Pancreas (tissue), 10 donors: ENCODE data around the gene STUM. TPM values are rescaled to one million over a fixed set of nuclear protein-coding genes. Genes with fewer than 3 reads are reported as not detected.

Experiments
- ATAC-seq, 4 donors: fragments of 200-7000 bp; cut with Tn5 transposase; one replicate each; pipeline versions ENCODE4 v1.8.0 to v1.9.1; 2020; ENCODE audit warnings: mild to moderate bottlenecking in 4 of 4, moderate library complexity in 4 of 4
- DNase-seq, 6 donors: peaks; one replicate each; pipeline ENCODE4 v3.0.0-alpha.2; 2020
- FAIRE-seq: peaks from 2 replicates; lab custom pipeline; 2012; peaks lifted over from hg19 to GRCh38; lab: Jason Lieb, UNC
- H3K27ac ChIP-seq, 4 donors: fragments of 200-600 bp; sonication (generic); 1 replicate in 3 of 4; 2 replicates in 1 of 4; pipeline versions ENCODE4 v1.5.0 to v1.8.0; 2020
- H3K27me3 ChIP-seq, 4 donors: fragments of 200-600 bp; one replicate each; pipeline ENCODE4 v1.8.0; 2021
- H3K36me3 ChIP-seq, 3 donors: fragments of 200-600 bp; sonication (generic) in 1 of 3; one replicate each; pipeline versions ENCODE4 v1.5.0 to v1.8.0; 2020 to 2021
- H3K4me1 ChIP-seq, 3 donors: fragments of 200-600 bp; one replicate each; pipeline ENCODE4 v1.8.0; 2021
- H3K4me3 ChIP-seq, 4 donors: fragments of 200-600 bp; sonication (generic) in 2 of 4; one replicate each; pipeline versions ENCODE4 v1.5.0 to v1.8.0; 2020 to 2021
- H3K9me3 ChIP-seq, 4 donors: fragments of 200-600 bp; one replicate each; pipeline ENCODE4 v1.8.0; 2021
- CTCF ChIP-seq, 4 donors: fragments of 200-600 bp; sonication (generic) in 3 of 4; IDR thresholded peaks; one replicate each; pipeline versions ENCODE4 v1.5.0 to v1.8.0; 2021; ENCODE audit warnings: antibody characterized with exemption in 4 of 4
- WGBS, 2 donors: extraction: QIAGEN DNeasy Blood & Tissue Kit; methylation state at CpG; one replicate each; pipeline ENCODE4 v1.1.7; 2013; 5-methylcytosine and 5-hydroxymethylcytosine counted together
- intact Hi-C, 3 donors: fragments of 100-400 bp; cut with DNase I; formaldehyde crosslinking; loops; one replicate each; pipeline versions ENCODE4 v1.11.1 to v1.14.2; 2022
- polyA plus RNA-seq, 2 donors: library from polyadenylated mRNA; stranded (reverse); fragments of 200-250 nt; gene quantifications; one replicate each; pipeline ENCODE4 v1.2.3, GENCODE V29; 2013
- total RNA-seq, 6 donors: library from RNA; stranded (reverse); fragmentation: NEBNext Ultra II Directional in 4 of 6; extraction: Animal tissue kit (Norgen Biotek cat#: 25700) in 4 of 6; gene quantifications; one replicate each; pipeline versions ENCODE4 v1.2.1 to v1.2.4, GENCODE V29; 2021 to 2023
- donor health status: healthy with polysubstance abuse.
- donor health status: DM: no; HTN: no; CAD: no; lungs with moderate emphysema.
- donor health status: DM: no; HTN: no; CAD: no.
- donor health status: control.
- donor health status: control.
- donor health status: Bipolar disorder and iron deficiency.
- donor health status: DM: yes; HTN: yes; CAD: no.
- donor health status: DM: no; HTN: no; CAD: no.
- donor health status: DM: no; HTN: no; CAD: no.
- donor health status: DM: yes; HTN: yes; CAD: no.

STUM gene
- total and polyA plus RNA-seq, 8 donors, result 0.32 to 1.2 (median 0.56) TPM

DNA sequence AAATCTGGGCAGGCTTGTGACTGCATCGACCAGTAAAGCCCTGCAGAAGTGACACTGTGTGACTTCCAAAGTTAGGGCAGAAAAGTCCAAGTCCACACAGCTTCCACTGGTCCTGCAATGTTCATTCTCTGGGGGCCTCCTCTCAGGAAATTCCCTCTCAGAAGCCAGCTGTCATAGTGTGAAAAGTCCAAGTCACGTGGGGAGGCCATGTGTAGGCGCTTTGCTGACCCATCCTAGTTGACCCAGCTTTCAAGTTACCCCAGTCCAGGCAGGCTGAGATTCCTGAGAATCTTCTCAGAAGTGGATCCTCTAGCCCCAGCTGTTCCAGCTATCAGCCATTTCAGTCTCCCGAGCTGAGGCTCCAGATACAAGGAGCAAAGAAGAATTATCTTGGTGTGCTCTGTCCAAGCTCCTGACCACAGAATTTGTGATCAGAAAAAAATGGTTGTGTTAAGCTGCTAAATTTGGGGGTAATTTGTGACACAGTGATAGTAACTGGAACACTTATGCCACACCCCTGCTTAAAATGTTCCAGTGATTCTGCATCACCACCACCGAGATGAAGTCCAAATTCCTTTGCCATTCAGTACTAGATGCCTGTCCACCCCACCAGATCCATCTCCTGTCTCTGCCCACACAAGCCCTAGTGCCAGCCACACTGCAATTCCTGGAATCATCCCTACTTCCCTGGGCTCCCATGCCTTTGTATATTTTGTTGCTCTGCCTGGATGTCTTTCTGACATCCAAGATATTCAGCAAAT is 2.5 kb upstream of the STUM start:
- DNase-seq (no peak), ATAC-seq (no peak), FAIRE-seq (no peak)
- H3K4me3 ChIP-seq, result no peak overlapping the region
- no peak for TF ChIP-seq CTCF (IDR thresholded peaks at IDR 0.05)
- intact Hi-C loops, result no loop called here
- H3K27ac ChIP-seq, result no peak overlapping the region
- H3K27me3 ChIP-seq, result no peaks in the 10 kb centered on the region
- no peaks in the 10 kb centered on the region for H3K9me3 ChIP-seq
- 77 to 80% methylated on average over 5 of the region's 5 CpGs for WGBS, 2 donors
- H3K4me1 ChIP-seq, result peaks cover 10 to 26% (median 15%) of the 10 kb centered on the region in 3 donors
- H3K36me3 ChIP-seq, result no peaks in the 10 kb centered on the region

GRCh38 chr1:226546926-226547325 is 1.6 kb upstream of the STUM start:
- DNase-seq (no peak), FAIRE-seq (no peak), ATAC-seq (no peak)
- no peak overlapping the region for H3K27ac ChIP-seq
- no peaks in the 10 kb centered on the region for H3K36me3 ChIP-seq
- no peaks in the 10 kb centered on the region for H3K27me3 ChIP-seq
- 86 to 88% methylated on average over 4 of the region's 4 CpGs for WGBS, 2 donors
- TF ChIP-seq CTCF (IDR thresholded peaks at IDR 0.05), result no peak
- intact Hi-C loops, result no loop called here
- H3K4me1 ChIP-seq, result peaks cover 10 to 22% (median 15%) of the 10 kb centered on the region in 3 donors
- H3K4me3 ChIP-seq, result no peak overlapping the region
- no peaks in the 10 kb centered on the region for H3K9me3 ChIP-seq

- DNase-seq, result peak; percentile 78 to 87 (median 83)
- H3K27me3 ChIP-seq, result no peaks in the 10 kb centered on the region
- peak; percentile 79 to 87 (median 84) for ATAC-seq
- peaks cover 5 to 15% (median 13%) of the 10 kb centered on the region in 3 donors for H3K4me1 ChIP-seq
- no peaks in the 10 kb centered on the region for H3K9me3 ChIP-seq
- no peaks in the 10 kb centered on the region for H3K36me3 ChIP-seq
- no peak for FAIRE-seq
- intact Hi-C loops, result no loop called here
- H3K4me3 ChIP-seq, result peak overlapping the region in 2 of 4 donors; percentile 51 to 59
- no peak overlapping the region for H3K27ac ChIP-seq
- 1% methylated on average over 16 of the region's 16 CpGs for WGBS, 2 donors
- TF ChIP-seq CTCF (IDR thresholded peaks at IDR 0.05), result peak; percentile 75 to 80 (median 77)
Observed at GRCh38 chr1:226547754-226548191, 791 bp upstream of the STUM start.

- Histone ChIP-seq H3K9me3 (no peaks in the 10 kb centered on the region), H3K36me3 (no peaks in the 10 kb centered on the region), H3K27me3 (no peaks in the 10 kb centered on the region), H3K27ac (peak overlapping the region in 1 of 4 donors; percentile 46), H3K4me1 (peaks cover 0 to 8% (median 7%) of the 10 kb centered on the region in 3 donors), H3K4me3 (peak overlapping the region; percentile 19 to 59 (median 37))
- TF ChIP-seq CTCF (IDR thresholded peaks at IDR 0.05), result no peak
- DNase-seq (peak in 2 of 6 donors; percentile 47 to 65), ATAC-seq (peak; percentile 5 to 11 (median 9)), FAIRE-seq (no peak)
- intact Hi-C loops, result no loop called here
- WGBS, 2 donors, result 1% methylated on average over 59 to 73 of the region's 73 CpGs
Observed at GRCh38 chr1:226549094-226549936, 751 bp downstream of the STUM start.
